NCI-H460 (cell line): ENCODE results near the gene PPP1R12B. TPM values are rescaled to one million over a fixed set of nuclear protein-coding genes. Genes with fewer than 3 reads are reported as not detected.

Experiments
- small RNA-seq, 2 experiments: library from RNA; depleted of rRNA; stranded (forward); fragments of <200 nt; gene quantifications; one replicate each; pipeline ENCODE3, GENCODE V24; 2014
- total RNA-seq: library from RNA; depleted of rRNA; stranded (reverse); fragments of >200 nt; shearing (Covaris generic); gene quantifications from 2 replicates; pipeline ENCODE4 v1.2.3, GENCODE V29; 2014; rRNA removed

Gene PPP1R12B
- total RNA-seq, 1 experiment from 2014 or later, result 16.6 TPM

Small RNAs within 50 kb of the gene (small RNA-seq; reads per million reads assigned to genes)
- gene AC099336.2 (0 reads per million in 2 experiments), gene RF00156 (0 to 0.04 reads per million in 2 experiments), gene RNU6-89P (0 reads per million in 2 experiments)

Other genes with a start within 250 kb of the PPP1R12B start
- not detected in 2 replicates for gene GPR37L1, start 225.8 kb upstream of the PPP1R12B start, total RNA-seq
- 43.8 and 46.6 TPM in 2 replicates for gene ARL8A, start 204.0 kb upstream of the PPP1R12B start, total RNA-seq
- gene PTPN7, start 188.1 kb upstream of the PPP1R12B start, total RNA-seq, result not detected in 2 replicates
- gene LGR6, start 154.9 kb upstream of the PPP1R12B start, total RNA-seq, result 0.15 and 0.46 TPM in 2 replicates
- gene UBE2T, start 6.8 kb upstream of the PPP1R12B start, total RNA-seq, result 125 and 129 TPM in 2 replicates